ENCODE results near the gene POLD1.

GRCh38 chr19:50401605-50402450 lies 17.7 kb downstream of the POLD1 start:
- TF ChIP-seq CTCF (IDR thresholded peaks at IDR 0.05 in 8 of 11, conservative IDR thresholded peaks at IDR 0.05 in 3 of 11) (no peak), POLR2A (IDR thresholded peaks at IDR 0.05) (no peak), POLR2AphosphoS5 (IDR thresholded peaks at IDR 0.05) (no peak)
